Renal pelvis (tissue), 4 donors: Measurements from ENCODE around the gene HOXB8. TPM values are rescaled to one million over a fixed set of nuclear protein-coding genes. Genes with fewer than 3 reads are reported as not detected.

ENCODE experiments used
- DNase-seq: peaks from one replicate; pipeline ENCODE4 v3.0.0-alpha.2; 2013
- polyA plus RNA-seq, 3 donors: library from polyadenylated mRNA; unstranded; fragments of 120-200 nt; gene quantifications; one replicate each; pipeline ENCODE4 v1.2.1, GENCODE V29; 2013; ENCODE audit not compliant: insufficient read length in 3 of 3

HOXB8 gene
- polyA plus RNA-seq, 3 donors = 57.9 to 64.7 (median 59.7) TPM

GRCh38 chr17:48587276-48588073, 27.6 kb downstream of the HOXB8 start:
- DNase-seq = peak; percentile 87

GRCh38 chr17:48586355-48587258, 28.5 kb downstream of the HOXB8 start:
- no peak for DNase-seq

GRCh38 chr17:48584223-48584741, 30.8 kb downstream of the HOXB8 start:
- no peak for DNase-seq

- no peak for DNase-seq
These were observed 31.3 kb downstream of the HOXB8 start for GRCh38 chr17:48583708-48584222.

- no peak for DNase-seq
These were observed 32.4 kb downstream of the HOXB8 start for GRCh38 chr17:48582750-48583069.

GRCh38 chr17:48579760-48580554, 35.1 kb downstream of the HOXB8 start:
- no peak for DNase-seq

- DNase-seq = no peak
These were observed 35.7 kb downstream of the HOXB8 start for GRCh38 chr17:48579471-48579759.

GRCh38 chr17:48578616-48579470, 36.2 kb downstream of the HOXB8 start:
- no peak for DNase-seq

GRCh38 chr17:48577946-48578615, 37.0 kb downstream of the HOXB8 start, which contains the start of gene HOXB4:
TSS of gene HOXB4 (minus strand) at chr17:48578350. CDS start at chr17:48578319, 31 bp downstream.
- DNase-seq = peak; percentile 90

GRCh38 chr17:48577330-48577945, 37.7 kb downstream of the HOXB8 start:
- peak; percentile 96 for DNase-seq

- no peak for DNase-seq
These were observed 38.4 kb downstream of the HOXB8 start for GRCh38 chr17:48576479-48577309.

- no peak for DNase-seq
These were observed 39.2 kb downstream of the HOXB8 start for GRCh38 chr17:48575673-48576478.

GRCh38 chr17:48575066-48575582, 40.0 kb downstream of the HOXB8 start:
- DNase-seq = no peak

- no peak for DNase-seq
These were observed 40.5 kb downstream of the HOXB8 start for GRCh38 chr17:48574505-48575065.

- no peak for DNase-seq
These were observed 43.2 kb downstream of the HOXB8 start for GRCh38 chr17:48571826-48572417.

- DNase-seq = no peak
These were observed 43.9 kb downstream of the HOXB8 start for GRCh38 chr17:48571024-48571818.
